ENCODE measurements around the gene DEFB114.

DNA sequence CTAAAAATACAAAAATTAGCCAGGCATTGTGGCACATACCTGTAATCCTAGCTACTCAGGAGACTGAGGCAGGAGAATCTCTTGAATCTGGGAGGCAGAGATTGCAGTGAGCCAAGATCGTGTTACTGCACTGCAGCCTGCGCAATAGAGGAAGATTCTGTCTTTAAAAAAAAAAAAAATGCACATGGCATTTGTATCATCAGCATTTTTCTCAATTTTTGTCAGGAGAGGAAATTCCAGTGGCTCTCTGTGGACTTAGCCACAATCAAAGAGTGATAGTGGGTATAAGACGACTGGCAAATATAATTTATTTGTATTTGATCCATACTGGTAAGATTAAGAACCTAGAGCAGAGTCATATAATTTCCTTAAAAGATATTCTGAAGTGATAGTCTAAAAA is 28.6 kb downstream of the DEFB114 start:
- TF ChIP-seq EZH2 (IDR thresholded peaks at IDR 0.05) (no peak), FOXP2 (optimal IDR thresholded peaks at IDR 0.05; ENCODE audit: control extremely low read depth, extremely low read length, insufficient read depth) (no peak), POLR2AphosphoS5 (IDR thresholded peaks at IDR 0.05; ENCODE audit: borderline replicate concordance, low read depth, low read length) (no peak)
